Measurements from ENCODE around the gene STUB1. TPM values are rescaled to one million over a fixed set of nuclear protein-coding genes. Genes with fewer than 3 reads are reported as not detected.

The STUB1 gene
- total RNA-seq, 4 donors from 2014 or later, result 107 to 244 (median 140) TPM

GRCh38 chr16:667780-668518 lies 12.3 kb upstream of the STUB1 start, which contains the start of gene RHOT2:
Gene RHOT2, plus strand, starts transcription at chr16:668132. Its CDS starts 68 bp downstream, at chr16:668200.
- TF ChIP-seq CTCF (IDR thresholded peaks at IDR 0.05; ENCODE audit: low read depth), result no peak

GRCh38 chr16:668519-669171 lies 11.6 kb upstream of the STUB1 start:
- TF ChIP-seq CTCF (IDR thresholded peaks at IDR 0.05; ENCODE audit: low read depth), result no peak

GRCh38 chr16:669666-670065 lies 10.5 kb upstream of the STUB1 start:
- no peak for TF ChIP-seq CTCF (IDR thresholded peaks at IDR 0.05; ENCODE audit: low read depth)

GRCh38 chr16:670485-671352 lies 9.5 kb upstream of the STUB1 start:
- no peak for TF ChIP-seq CTCF (IDR thresholded peaks at IDR 0.05; ENCODE audit: low read depth)

GRCh38 chr16:671353-672131 lies 8.7 kb upstream of the STUB1 start:
- no peak for TF ChIP-seq CTCF (IDR thresholded peaks at IDR 0.05; ENCODE audit: low read depth)

- TF ChIP-seq CTCF (IDR thresholded peaks at IDR 0.05; ENCODE audit: low read depth), result no peak
These were observed 7.8 kb upstream of the STUB1 start for GRCh38 chr16:672371-672770.

Measured in subcutaneous adipose tissue (tissue), 4 donors.